Osteocyte (in vitro differentiated cells): ENCODE results near the gene ZNF280B. TPM values are rescaled to one million over a fixed set of nuclear protein-coding genes. Genes with fewer than 3 reads are reported as not detected.

Experiments
- DNase-seq: peaks from one replicate; pipeline ENCODE4 v3.0.0; 2021; ENCODE audit warnings: mixed read lengths; ENCODE audit not compliant: unreplicated experiment; ENCODE audit errors: extremely low spot score
- H3K27ac Mint-ChIP-seq: one replicate; pipeline ENCODE4 v1.8.0; 2021; ENCODE audit warnings: mild to moderate bottlenecking, mixed read lengths; ENCODE audit not compliant: unreplicated experiment
- H3K27me3 Mint-ChIP-seq: one replicate; pipeline ENCODE4 v1.8.0; 2021; ENCODE audit warnings: mixed read lengths; ENCODE audit not compliant: unreplicated experiment
- H3K36me3 Mint-ChIP-seq: one replicate; pipeline ENCODE4 v1.8.0; 2021; ENCODE audit warnings: mixed read lengths; ENCODE audit not compliant: unreplicated experiment
- H3K4me1 Mint-ChIP-seq: one replicate; pipeline ENCODE4 v1.8.0; 2021; ENCODE audit warnings: mixed read lengths; ENCODE audit not compliant: unreplicated experiment
- H3K4me3 Mint-ChIP-seq: one replicate; pipeline ENCODE4 v1.8.0; 2021; ENCODE audit warnings: mild to moderate bottlenecking, moderate library complexity, mixed read lengths; ENCODE audit not compliant: unreplicated experiment
- H3K9me3 Mint-ChIP-seq: one replicate; pipeline ENCODE4 v1.8.0; 2021; ENCODE audit warnings: mixed read lengths; ENCODE audit not compliant: unreplicated experiment
- long read RNA-seq: library from polyadenylated mRNA; unstranded; transcript quantifications from one replicate; pipeline ENCODE4 v2.0.0, GENCODE V29; 2021
- total RNA-seq: library from RNA; stranded (reverse); gene quantifications from 2 replicates; pipeline ENCODE4 v1.2.1, GENCODE V29; 2021
- TF ChIP-seq, protein P1 (sequence below): fragments of 200-600 bp; sonication (generic); IDR thresholded peaks from 2 replicates; pipeline ENCODE4 v1.5.0; 2021; ENCODE audit warnings: antibody characterized with exemption, mild to moderate bottlenecking, moderate library complexity

The ZNF280B gene
- 2.1 and 2.3 TPM in 2 replicates for total RNA-seq
- long read RNA-seq, full-length matches to known transcripts: 5 of 6 reads
- long read RNA-seq, partial matches to known transcripts: 0 of 6 reads
- long read RNA-seq, other reads (novel, unspliced or antisense): 1 of 6 reads

DNA sequence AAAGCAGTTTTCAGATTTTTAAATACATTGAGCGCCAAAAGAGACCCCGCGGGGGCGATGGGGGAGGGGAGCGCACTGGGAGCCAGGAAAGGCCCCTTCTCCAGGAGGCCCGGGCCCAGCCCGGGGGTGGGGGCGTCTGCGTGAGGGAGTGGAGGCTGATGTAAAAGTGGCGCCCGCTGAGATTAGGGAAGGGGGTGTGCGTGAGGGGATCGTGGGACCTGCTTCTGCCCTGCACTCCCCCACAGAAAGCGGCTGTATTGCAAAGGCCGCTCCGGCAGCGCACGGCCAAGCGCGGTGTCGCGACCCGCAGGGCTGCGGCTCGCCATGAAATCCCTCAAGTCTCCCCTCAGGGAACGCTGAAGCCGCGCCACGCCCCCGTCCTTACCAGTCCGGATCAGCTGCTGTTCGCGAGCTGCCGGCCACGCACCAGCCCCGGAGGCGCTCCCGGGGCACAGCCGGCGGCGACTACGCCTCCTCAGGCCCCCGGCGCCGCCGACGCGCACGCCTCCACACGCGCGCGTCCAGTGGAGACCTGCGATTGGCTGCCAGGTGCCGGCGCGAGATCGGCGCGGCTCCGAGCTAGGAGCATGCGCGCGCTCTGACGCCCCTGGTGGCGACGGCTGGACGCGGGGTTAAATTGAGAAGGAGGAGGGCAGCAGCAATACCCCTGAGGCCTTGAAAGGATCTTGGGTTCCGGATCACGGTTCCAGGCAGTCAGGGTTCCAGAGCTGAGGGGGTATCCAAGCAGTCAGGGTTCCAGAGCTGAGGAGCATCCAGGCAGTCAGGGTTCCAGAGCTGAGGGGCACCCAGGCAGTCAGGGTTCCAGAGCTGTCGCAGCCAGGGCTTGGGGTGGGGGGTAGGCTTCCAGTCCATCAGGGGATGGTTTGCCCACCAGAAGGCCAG, at the start of gene ZNF280B:
TSS of gene ZNF280B (minus strand) at position 469 of the 903 bp plus-strand sequence. CDS start 19,344 bp downstream, outside the sequence.
- Mint-ChIP-seq H3K9me3 (peaks cover 6% of the 10 kb centered on the region), H3K4me1 (peaks cover 7% of the 10 kb centered on the region), H3K4me3 (peak within 1 kb of the TSS; percentile 76), H3K27ac (no peak within 1 kb of the TSS), H3K36me3 (peaks cover 15% of the 10 kb centered on the region), H3K27me3 (peaks cover 14% of the 10 kb centered on the region)
- TF ChIP-seq, protein P1, sequence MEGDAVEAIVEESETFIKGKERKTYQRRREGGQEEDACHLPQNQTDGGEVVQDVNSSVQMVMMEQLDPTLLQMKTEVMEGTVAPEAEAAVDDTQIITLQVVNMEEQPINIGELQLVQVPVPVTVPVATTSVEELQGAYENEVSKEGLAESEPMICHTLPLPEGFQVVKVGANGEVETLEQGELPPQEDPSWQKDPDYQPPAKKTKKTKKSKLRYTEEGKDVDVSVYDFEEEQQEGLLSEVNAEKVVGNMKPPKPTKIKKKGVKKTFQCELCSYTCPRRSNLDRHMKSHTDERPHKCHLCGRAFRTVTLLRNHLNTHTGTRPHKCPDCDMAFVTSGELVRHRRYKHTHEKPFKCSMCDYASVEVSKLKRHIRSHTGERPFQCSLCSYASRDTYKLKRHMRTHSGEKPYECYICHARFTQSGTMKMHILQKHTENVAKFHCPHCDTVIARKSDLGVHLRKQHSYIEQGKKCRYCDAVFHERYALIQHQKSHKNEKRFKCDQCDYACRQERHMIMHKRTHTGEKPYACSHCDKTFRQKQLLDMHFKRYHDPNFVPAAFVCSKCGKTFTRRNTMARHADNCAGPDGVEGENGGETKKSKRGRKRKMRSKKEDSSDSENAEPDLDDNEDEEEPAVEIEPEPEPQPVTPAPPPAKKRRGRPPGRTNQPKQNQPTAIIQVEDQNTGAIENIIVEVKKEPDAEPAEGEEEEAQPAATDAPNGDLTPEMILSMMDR: peak; percentile 69
- peak; percentile 93 for DNase-seq

- no peaks in the 10 kb centered on the region for H3K4me1 Mint-ChIP-seq
- no peaks in the 10 kb centered on the region for H3K9me3 Mint-ChIP-seq
- TF ChIP-seq, protein P1: no peak
- H3K27me3 Mint-ChIP-seq: peaks cover 9% of the 10 kb centered on the region
- H3K4me3 Mint-ChIP-seq: no peak overlapping the region
- no peak overlapping the region for H3K27ac Mint-ChIP-seq
- DNase-seq: no peak
- H3K36me3 Mint-ChIP-seq: no peaks in the 10 kb centered on the region
These were observed 48.7 kb upstream of the ZNF280B start for GRCh38 chr22:22556995-22557925.

DNA sequence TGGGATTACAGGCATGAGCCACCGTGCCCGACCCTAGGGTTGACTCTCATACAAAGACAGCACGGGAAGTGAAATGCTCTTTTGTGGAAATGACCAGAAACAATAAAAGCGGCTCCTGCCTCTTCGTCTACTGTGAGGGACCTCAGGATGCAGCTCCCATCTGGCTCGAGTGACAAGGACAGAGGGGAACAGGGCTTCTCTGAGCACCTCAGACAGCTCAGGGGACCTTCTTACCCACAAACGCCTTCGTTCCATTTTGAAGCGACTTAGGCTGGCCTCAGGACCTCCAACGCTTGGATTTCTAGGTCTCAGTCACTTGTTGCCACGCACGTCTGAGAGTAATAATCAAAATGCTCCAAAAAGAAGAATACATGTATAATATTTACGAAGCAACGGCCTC, 48.0 kb upstream of the ZNF280B start:
- no peaks in the 10 kb centered on the region for H3K9me3 Mint-ChIP-seq
- H3K4me3 Mint-ChIP-seq: no peak overlapping the region
- H3K36me3 Mint-ChIP-seq: no peaks in the 10 kb centered on the region
- H3K27me3 Mint-ChIP-seq: peaks cover 9% of the 10 kb centered on the region
- TF ChIP-seq, protein P1: no peak
- H3K27ac Mint-ChIP-seq: no peak overlapping the region
- H3K4me1 Mint-ChIP-seq: no peaks in the 10 kb centered on the region
- no peak for DNase-seq

DNA sequence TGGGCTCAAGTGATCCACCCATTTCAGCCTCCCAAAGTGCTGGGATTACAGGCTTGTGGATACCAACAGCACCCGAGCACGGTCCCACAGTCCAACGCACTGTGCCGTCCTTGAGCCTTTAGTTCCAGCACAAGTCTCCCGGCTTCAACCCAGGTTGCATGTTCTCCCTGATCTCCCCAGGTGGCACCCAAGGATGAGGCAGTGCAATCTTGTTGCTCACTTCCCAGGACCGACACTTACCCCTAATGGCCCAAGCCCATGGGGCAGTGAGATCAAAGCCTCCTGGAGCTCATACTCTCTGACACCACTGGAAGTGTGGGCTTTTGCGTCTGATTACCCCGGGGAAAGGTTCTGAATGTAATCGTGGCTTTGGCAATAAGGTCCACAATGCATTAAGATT, 47.1 kb upstream of the ZNF280B start:
- TF ChIP-seq, protein P1: no peak
- H3K4me1 Mint-ChIP-seq: no peaks in the 10 kb centered on the region
- H3K4me3 Mint-ChIP-seq: no peak overlapping the region
- no peaks in the 10 kb centered on the region for H3K36me3 Mint-ChIP-seq
- no peak overlapping the region for H3K27ac Mint-ChIP-seq
- no peaks in the 10 kb centered on the region for H3K9me3 Mint-ChIP-seq
- no peak for DNase-seq
- H3K27me3 Mint-ChIP-seq: peaks cover 12% of the 10 kb centered on the region
